Panc1 (cell line): ENCODE data around the gene CTTNBP2.

Experiments used
- POLR2AphosphoS5 ChIP-seq: IDR thresholded peaks from 2 replicates; pipeline ENCODE4 v1.6.1; 2012; ENCODE audit warnings: mild to moderate bottlenecking, low read depth, low read length, moderate library complexity
- TF ChIP-seq, protein P1 (sequence below): fragments of 450-650 bp; IDR thresholded peaks from 2 replicates; pipeline ENCODE4 v1.5.1; 2017; ENCODE audit warnings: mild to moderate bottlenecking

GRCh38 chr7:117672453-117672852 is 200.8 kb downstream of the CTTNBP2 start:
- TF ChIP-seq, protein P1, sequence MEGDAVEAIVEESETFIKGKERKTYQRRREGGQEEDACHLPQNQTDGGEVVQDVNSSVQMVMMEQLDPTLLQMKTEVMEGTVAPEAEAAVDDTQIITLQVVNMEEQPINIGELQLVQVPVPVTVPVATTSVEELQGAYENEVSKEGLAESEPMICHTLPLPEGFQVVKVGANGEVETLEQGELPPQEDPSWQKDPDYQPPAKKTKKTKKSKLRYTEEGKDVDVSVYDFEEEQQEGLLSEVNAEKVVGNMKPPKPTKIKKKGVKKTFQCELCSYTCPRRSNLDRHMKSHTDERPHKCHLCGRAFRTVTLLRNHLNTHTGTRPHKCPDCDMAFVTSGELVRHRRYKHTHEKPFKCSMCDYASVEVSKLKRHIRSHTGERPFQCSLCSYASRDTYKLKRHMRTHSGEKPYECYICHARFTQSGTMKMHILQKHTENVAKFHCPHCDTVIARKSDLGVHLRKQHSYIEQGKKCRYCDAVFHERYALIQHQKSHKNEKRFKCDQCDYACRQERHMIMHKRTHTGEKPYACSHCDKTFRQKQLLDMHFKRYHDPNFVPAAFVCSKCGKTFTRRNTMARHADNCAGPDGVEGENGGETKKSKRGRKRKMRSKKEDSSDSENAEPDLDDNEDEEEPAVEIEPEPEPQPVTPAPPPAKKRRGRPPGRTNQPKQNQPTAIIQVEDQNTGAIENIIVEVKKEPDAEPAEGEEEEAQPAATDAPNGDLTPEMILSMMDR = no peak
- no peak for TF ChIP-seq POLR2AphosphoS5
